ENCODE results near the gene ILRUN.

- TF ChIP-seq EZH2 (IDR thresholded peaks at IDR 0.05; ENCODE audit: insufficient read depth, poor library complexity, severe bottlenecking) (no peak), EZH2phosphoT487 (IDR thresholded peaks at IDR 0.05; ENCODE audit: insufficient read depth, low read depth) (no peak)
Measured at GRCh38 chr6:34671801-34672656, 24.5 kb downstream of the ILRUN start.

Data from GM23248 (cell line).